Natural killer cell treated with Interleukin-12 subunit alpha and Interleukin-12 subunit beta and Interleukin-15 and Interleukin-18, amount 100 ng/mL, for 72 hours (primary cell): ENCODE measurements around the gene ZAP70. TPM values are rescaled to one million over a fixed set of nuclear protein-coding genes. Genes with fewer than 3 reads are reported as not detected.

Source experiments
- ATAC-seq, 2 donors: fragments of 150-1000 bp; cut with Tn5 transposase in 1 of 2; sonication (Bioruptor Pico), chemical (Tn5 transposase) in 1 of 2; 2 replicates each; pipeline ENCODE4 v1.10.0; 2021
- DNase-seq: peaks from one replicate; pipeline ENCODE4 v3.0.0; 2022; ENCODE audit warnings: low spot score
- H3K27ac Mint-ChIP-seq, 2 donors: 1 replicate in 1 of 2; 2 replicates in 1 of 2; pipeline ENCODE4 v1.8.0; 2022; ENCODE audit warnings: mixed read lengths in 2 of 2, mild to moderate bottlenecking in 1 of 2, moderate library complexity in 1 of 2
- H3K27me3 Mint-ChIP-seq, 2 donors: 1 replicate in 1 of 2; 2 replicates in 1 of 2; pipeline ENCODE4 v1.8.0; 2022; ENCODE audit warnings: mixed read lengths in 2 of 2
- H3K36me3 Mint-ChIP-seq: one replicate; pipeline ENCODE4 v1.8.0; 2022; ENCODE audit warnings: mixed read lengths
- H3K4me1 Mint-ChIP-seq, 2 donors: 1 replicate in 1 of 2; 2 replicates in 1 of 2; pipeline ENCODE4 v1.8.0; 2022; ENCODE audit warnings: low read depth in 2 of 2, mixed read lengths in 2 of 2, mild to moderate bottlenecking in 1 of 2
- H3K4me3 Mint-ChIP-seq: one replicate; pipeline ENCODE4 v1.8.0; 2022; ENCODE audit warnings: mixed read lengths
- H3K9me3 Mint-ChIP-seq: 2 replicates; pipeline ENCODE4 v1.8.0; 2022; ENCODE audit warnings: mixed read lengths
- total RNA-seq, 2 donors: library from RNA; stranded (reverse); gene quantifications; one replicate each; pipeline ENCODE4 v1.2.3, GENCODE V29; 2022

ZAP70 gene
- total RNA-seq, 2 donors from 2014 or later = 97.4 to 191 TPM

- no peaks in the 10 kb centered on the region for H3K27me3 Mint-ChIP-seq
- H3K4me3 Mint-ChIP-seq = no peak overlapping the region
- H3K27ac Mint-ChIP-seq = no peak overlapping the region
- H3K36me3 Mint-ChIP-seq = peaks cover 6% of the 10 kb centered on the region
- no peaks in the 10 kb centered on the region for H3K9me3 Mint-ChIP-seq
- H3K4me1 Mint-ChIP-seq = peaks cover 32 to 34% of the 10 kb centered on the region in 2 donors
- ATAC-seq = no peak
- DNase-seq = no peak
Observed at GRCh38 chr2:97764559-97765263, 51.3 kb downstream of the ZAP70 start.

DNA sequence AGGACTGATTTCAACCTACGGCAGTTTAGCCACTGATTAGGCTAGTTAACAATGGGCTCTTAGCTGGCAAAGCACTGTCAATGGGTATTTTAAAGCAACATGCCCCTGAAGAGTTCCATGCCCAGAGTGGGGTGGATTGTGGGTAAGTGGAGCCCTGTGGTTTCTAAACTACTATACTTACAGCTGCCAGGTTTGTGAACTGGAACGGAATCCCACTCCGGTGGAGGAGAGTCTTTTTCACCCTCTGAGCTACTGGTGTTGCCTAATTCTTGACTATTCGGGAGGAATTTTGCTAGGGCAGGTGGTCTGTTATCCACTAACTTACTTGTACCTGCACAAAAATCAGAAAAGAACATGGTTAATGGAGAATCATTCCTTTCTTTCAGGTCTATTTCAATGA is 52.6 kb downstream of the ZAP70 start:
- H3K27ac Mint-ChIP-seq = no peak overlapping the region
- H3K4me1 Mint-ChIP-seq = peaks cover 22 to 23% of the 10 kb centered on the region in 2 donors
- H3K36me3 Mint-ChIP-seq = peaks cover 6% of the 10 kb centered on the region
- DNase-seq (no peak), ATAC-seq (no peak)
- no peak overlapping the region for H3K4me3 Mint-ChIP-seq
- no peaks in the 10 kb centered on the region for H3K27me3 Mint-ChIP-seq
- no peaks in the 10 kb centered on the region for H3K9me3 Mint-ChIP-seq

- H3K27me3 Mint-ChIP-seq = no peaks in the 10 kb centered on the region
- DNase-seq = no peak
- H3K4me3 Mint-ChIP-seq = no peak overlapping the region
- H3K4me1 Mint-ChIP-seq = peaks cover 17 to 21% of the 10 kb centered on the region in 2 donors
- H3K9me3 Mint-ChIP-seq = no peaks in the 10 kb centered on the region
- no peak for ATAC-seq
- H3K27ac Mint-ChIP-seq = no peak overlapping the region
- H3K36me3 Mint-ChIP-seq = peaks cover 6% of the 10 kb centered on the region
Observed at GRCh38 chr2:97766567-97766966, 53.2 kb downstream of the ZAP70 start.

GRCh38 chr2:97769308-97769707 is 55.9 kb downstream of the ZAP70 start:
- ATAC-seq (no peak), DNase-seq (no peak)
- no peaks in the 10 kb centered on the region for H3K27me3 Mint-ChIP-seq
- no peaks in the 10 kb centered on the region for H3K9me3 Mint-ChIP-seq
- no peak overlapping the region for H3K4me3 Mint-ChIP-seq
- peaks cover 4 to 7% of the 10 kb centered on the region in 2 donors for H3K4me1 Mint-ChIP-seq
- no peak overlapping the region for H3K27ac Mint-ChIP-seq
- H3K36me3 Mint-ChIP-seq = peaks cover 9% of the 10 kb centered on the region

GRCh38 chr2:97769711-97770110 is 56.3 kb downstream of the ZAP70 start:
- Mint-ChIP-seq H3K9me3 (no peaks in the 10 kb centered on the region), H3K4me3 (no peak overlapping the region), H3K27me3 (no peaks in the 10 kb centered on the region), H3K27ac (no peak overlapping the region), H3K36me3 (peaks cover 10% of the 10 kb centered on the region), H3K4me1 (peaks cover 8 to 11% of the 10 kb centered on the region in 2 donors)
- ATAC-seq = no peak
- no peak for DNase-seq

- DNase-seq = no peak
- H3K27me3 Mint-ChIP-seq = no peaks in the 10 kb centered on the region
- H3K36me3 Mint-ChIP-seq = peaks cover 6% of the 10 kb centered on the region
- no peaks in the 10 kb centered on the region for H3K9me3 Mint-ChIP-seq
- H3K4me1 Mint-ChIP-seq = peaks cover 11 to 12% of the 10 kb centered on the region in 2 donors
- ATAC-seq = no peak
- H3K27ac Mint-ChIP-seq = no peak overlapping the region
- H3K4me3 Mint-ChIP-seq = no peak overlapping the region
Observed at GRCh38 chr2:97770445-97770844, 57.1 kb downstream of the ZAP70 start.

DNA sequence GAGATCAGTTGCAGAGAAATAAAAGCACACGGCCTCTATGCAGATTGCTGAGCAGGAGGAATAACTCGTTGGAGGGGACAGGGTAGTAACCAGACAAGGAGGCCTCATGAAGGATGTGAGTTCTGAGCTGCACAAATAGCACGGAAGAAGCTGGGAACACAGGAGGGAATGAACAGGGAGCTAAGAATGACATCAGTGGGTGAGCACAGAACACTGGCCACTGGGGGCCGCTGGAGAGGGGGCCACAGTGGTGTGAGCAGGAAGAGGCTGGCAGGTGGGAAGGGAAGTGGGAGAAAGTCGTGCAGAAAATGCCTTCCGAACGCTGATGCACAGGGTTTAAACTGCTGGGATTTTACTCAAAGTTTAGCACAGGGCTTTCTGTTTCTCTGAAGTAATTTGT is 61.0 kb downstream of the ZAP70 start:
- ATAC-seq (peak in 1 of 2 donors; percentile 43), DNase-seq (no peak)
- no peak overlapping the region for H3K4me3 Mint-ChIP-seq
- peak overlapping the region in 1 of 2 donors; percentile 11 for H3K27ac Mint-ChIP-seq
- peaks cover 4% of the 10 kb centered on the region for H3K36me3 Mint-ChIP-seq
- peaks cover 12 to 16% of the 10 kb centered on the region in 2 donors for H3K4me1 Mint-ChIP-seq
- H3K27me3 Mint-ChIP-seq = no peaks in the 10 kb centered on the region
- no peaks in the 10 kb centered on the region for H3K9me3 Mint-ChIP-seq

DNA sequence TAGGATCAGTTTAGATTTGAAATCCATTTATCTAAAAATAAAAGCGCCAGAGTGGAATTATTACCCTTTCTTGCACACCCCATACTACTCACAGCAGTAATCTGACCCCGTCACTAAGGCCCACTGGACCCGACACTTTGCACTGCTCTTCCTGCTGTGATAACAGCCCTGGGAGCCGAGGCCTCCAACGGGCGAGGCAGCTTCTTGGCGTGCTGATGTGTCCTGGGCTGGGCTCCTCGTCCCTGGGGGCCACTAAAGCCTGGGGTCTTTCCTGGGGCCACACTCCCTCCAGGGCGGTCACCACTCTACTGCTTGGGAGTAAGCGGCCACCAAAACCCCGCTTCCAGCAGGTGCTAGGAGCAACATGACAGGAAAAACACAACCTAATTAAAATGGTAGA is 61.7 kb downstream of the ZAP70 start:
- H3K4me1 Mint-ChIP-seq = peaks cover 12 to 16% of the 10 kb centered on the region in 2 donors
- no peak overlapping the region for H3K4me3 Mint-ChIP-seq
- no peaks in the 10 kb centered on the region for H3K9me3 Mint-ChIP-seq
- no peak overlapping the region for H3K27ac Mint-ChIP-seq
- ATAC-seq (no peak), DNase-seq (no peak)
- H3K36me3 Mint-ChIP-seq = peaks cover 4% of the 10 kb centered on the region
- no peaks in the 10 kb centered on the region for H3K27me3 Mint-ChIP-seq

DNA sequence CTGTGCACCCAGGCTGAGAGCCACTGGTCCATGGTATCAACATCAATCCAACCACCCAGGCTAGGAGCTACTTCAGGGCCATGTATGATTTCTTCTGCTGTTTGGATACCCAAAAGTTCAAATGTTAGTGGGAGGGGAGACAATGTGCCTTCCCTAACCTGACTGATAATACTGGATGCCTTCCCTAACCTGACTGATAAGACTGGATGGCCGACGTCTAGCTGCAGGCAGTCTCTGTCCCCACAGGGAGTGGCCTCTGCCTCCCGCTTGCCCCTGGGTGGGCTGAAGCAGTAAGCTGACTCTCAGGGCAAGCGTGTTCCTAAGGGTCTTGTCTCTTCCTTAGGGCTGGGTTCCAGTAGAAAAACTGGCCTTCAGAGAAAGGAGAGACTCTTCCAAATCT is 65.8 kb downstream of the ZAP70 start:
- ATAC-seq (no peak), DNase-seq (no peak)
- Mint-ChIP-seq H3K4me1 (peaks cover 10 to 11% of the 10 kb centered on the region in 2 donors), H3K4me3 (no peak overlapping the region), H3K36me3 (peaks cover 3% of the 10 kb centered on the region), H3K9me3 (no peaks in the 10 kb centered on the region), H3K27ac (no peak overlapping the region), H3K27me3 (no peaks in the 10 kb centered on the region)

- H3K4me3 Mint-ChIP-seq = no peak overlapping the region
- no peak overlapping the region for H3K27ac Mint-ChIP-seq
- DNase-seq (no peak), ATAC-seq (no peak)
- no peaks in the 10 kb centered on the region for H3K36me3 Mint-ChIP-seq
- H3K4me1 Mint-ChIP-seq = peaks cover 0 to 3% of the 10 kb centered on the region in 2 donors
- H3K9me3 Mint-ChIP-seq = no peaks in the 10 kb centered on the region
- H3K27me3 Mint-ChIP-seq = no peaks in the 10 kb centered on the region
Observed at GRCh38 chr2:97781981-97782380, 68.6 kb downstream of the ZAP70 start.

GRCh38 chr2:97784953-97785352 is 71.6 kb downstream of the ZAP70 start:
- ATAC-seq = no peak

GRCh38 chr2:97785818-97786217 is 72.4 kb downstream of the ZAP70 start:
- DNase-seq = no peak
- no peak overlapping the region for H3K4me3 Mint-ChIP-seq
- no peaks in the 10 kb centered on the region for H3K4me1 Mint-ChIP-seq
- no peak overlapping the region for H3K27ac Mint-ChIP-seq
- no peaks in the 10 kb centered on the region for H3K9me3 Mint-ChIP-seq
- no peaks in the 10 kb centered on the region for H3K27me3 Mint-ChIP-seq
- H3K36me3 Mint-ChIP-seq = no peaks in the 10 kb centered on the region
- ATAC-seq = no peak

More at GRCh38 chr2:97784953-97785352, 71.6 kb downstream of the ZAP70 start:
- no peak overlapping the region for H3K4me3 Mint-ChIP-seq
- DNase-seq = no peak
- H3K27me3 Mint-ChIP-seq = no peaks in the 10 kb centered on the region
- no peaks in the 10 kb centered on the region for H3K36me3 Mint-ChIP-seq
- no peaks in the 10 kb centered on the region for H3K4me1 Mint-ChIP-seq
- H3K9me3 Mint-ChIP-seq = no peaks in the 10 kb centered on the region
- H3K27ac Mint-ChIP-seq = no peak overlapping the region

DNA sequence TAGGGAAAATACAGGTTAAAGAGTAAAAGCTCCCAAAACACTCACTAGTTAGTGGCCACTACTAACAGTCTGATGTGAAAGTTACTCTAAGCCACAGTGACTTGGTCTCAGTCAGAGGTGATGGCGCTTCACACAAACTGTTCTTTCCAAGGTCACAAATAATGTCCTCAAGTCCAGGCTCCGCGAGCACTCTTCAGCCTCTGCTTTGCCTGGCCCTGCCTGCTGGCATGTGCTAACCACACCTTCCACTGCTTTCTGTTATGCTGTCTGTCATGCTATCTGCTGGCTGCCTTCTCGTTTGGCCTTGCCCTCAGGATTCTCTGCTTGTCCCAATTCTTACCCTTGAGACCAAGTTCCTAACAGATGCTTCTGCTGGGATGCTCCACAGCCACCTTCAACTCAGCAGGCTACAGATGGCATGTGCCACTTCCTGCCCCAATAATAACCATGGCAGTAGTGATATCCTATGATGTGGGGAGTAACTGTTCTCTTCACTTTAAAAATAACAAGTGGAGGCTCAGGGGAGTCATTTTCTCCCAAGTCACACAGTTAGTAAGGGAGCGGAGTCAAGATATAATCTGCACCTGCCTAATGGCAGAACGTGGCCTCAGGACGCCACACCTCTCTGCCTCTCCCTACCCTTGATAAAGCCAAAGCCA is 75.7 kb downstream of the ZAP70 start:
- no peaks in the 10 kb centered on the region for H3K4me1 Mint-ChIP-seq
- DNase-seq (no peak), ATAC-seq (no peak)
- H3K9me3 Mint-ChIP-seq = no peaks in the 10 kb centered on the region
- no peak overlapping the region for H3K4me3 Mint-ChIP-seq
- H3K27ac Mint-ChIP-seq = no peak overlapping the region
- H3K27me3 Mint-ChIP-seq = no peaks in the 10 kb centered on the region
- H3K36me3 Mint-ChIP-seq = no peaks in the 10 kb centered on the region
